Measurements from ENCODE around the gene BCL2L1.

The BCL2L1 gene

GRCh38 chr20:31644701-31645100 lies 78.0 kb downstream of the BCL2L1 start:
- no peak for TF ChIP-seq ZFX (IDR thresholded peaks at IDR 0.05; ENCODE audit: borderline replicate concordance)
- no peak for TF ChIP-seq CTCF (IDR thresholded peaks at IDR 0.05)
- H3K27ac ChIP-seq: no peak overlapping the region

- TF ChIP-seq ZFX (IDR thresholded peaks at IDR 0.05; ENCODE audit: borderline replicate concordance): no peak
- TF ChIP-seq CTCF (IDR thresholded peaks at IDR 0.05): no peak
- no peak overlapping the region for H3K27ac ChIP-seq
Measured at GRCh38 chr20:31643522-31643921, 79.1 kb downstream of the BCL2L1 start.

GRCh38 chr20:31642837-31643236 lies 79.8 kb downstream of the BCL2L1 start:
- H3K27ac ChIP-seq: no peak overlapping the region
- TF ChIP-seq ZFX (IDR thresholded peaks at IDR 0.05; ENCODE audit: borderline replicate concordance) (no peak), CTCF (IDR thresholded peaks at IDR 0.05) (no peak)

- no peak for TF ChIP-seq CTCF (IDR thresholded peaks at IDR 0.05)
- no peak for TF ChIP-seq ZFX (IDR thresholded peaks at IDR 0.05; ENCODE audit: borderline replicate concordance)
- H3K27ac ChIP-seq: no peak overlapping the region
Measured at GRCh38 chr20:31641391-31641790, 81.3 kb downstream of the BCL2L1 start.

GRCh38 chr20:31640259-31640658 lies 82.4 kb downstream of the BCL2L1 start:
- TF ChIP-seq ZFX (IDR thresholded peaks at IDR 0.05; ENCODE audit: borderline replicate concordance): no peak
- TF ChIP-seq CTCF (IDR thresholded peaks at IDR 0.05): no peak
- H3K27ac ChIP-seq: no peak overlapping the region

GRCh38 chr20:31638816-31639215 lies 83.9 kb downstream of the BCL2L1 start:
- no peak overlapping the region for H3K27ac ChIP-seq
- TF ChIP-seq CTCF (IDR thresholded peaks at IDR 0.05) (no peak), ZFX (IDR thresholded peaks at IDR 0.05; ENCODE audit: borderline replicate concordance) (no peak)

- no peak overlapping the region for H3K27ac ChIP-seq
- no peak for TF ChIP-seq ZFX (IDR thresholded peaks at IDR 0.05; ENCODE audit: borderline replicate concordance)
- TF ChIP-seq CTCF (IDR thresholded peaks at IDR 0.05): no peak
Measured at GRCh38 chr20:31638317-31638716, 84.4 kb downstream of the BCL2L1 start.

All from 22Rv1 (cell line).